ENCODE measurements around the gene CNN1. TPM values are rescaled to one million over a fixed set of nuclear protein-coding genes. Genes with fewer than 3 reads are reported as not detected.
A peak's percentile ranks its signal among the peaks of the same experiment; 100 is the strongest.

Gene CNN1
- total and polyA plus RNA-seq, 2 experiments from 2014 or later = 12.1 to 12.6 TPM

- Histone ChIP-seq H3K4me3 (no peak within 1 kb of the TSS), H3K4me1 (ENCODE audit: insufficient read depth) (no peaks in the 10 kb centered on the region), H4K20me1 (ENCODE audit: insufficient read depth, poor library complexity, severe bottlenecking) (no peaks in the 10 kb centered on the region), H3K27ac (no peak within 1 kb of the TSS), H3K79me2 (no peaks in the 10 kb centered on the region), H3K9me2 (replicated peaks; ENCODE audit: insufficient read depth) (no peaks in the 10 kb centered on the region), H3K9me3 (ENCODE audit: low read depth) (no peaks in the 10 kb centered on the region), H3K27me3 (no peaks in the 10 kb centered on the region), H3K36me3 (replicated peaks; ENCODE audit: insufficient read depth, low read depth) (no peaks in the 10 kb centered on the region), H2AFZ (peak within 1 kb of the TSS; percentile 40), H3K4me2 (peak within 1 kb of the TSS; percentile 73)
- no peak for DNase-seq (ENCODE audit: low spot score)
- no peak for TF ChIP-seq EZH2 (IDR thresholded peaks at IDR 0.05; ENCODE audit: borderline replicate concordance)
- no peak for TF ChIP-seq EZH2phosphoT487 (IDR thresholded peaks at IDR 0.05; ENCODE audit: low read depth, severe bottlenecking, unreplicated experiment)
- TF ChIP-seq, protein P1, sequence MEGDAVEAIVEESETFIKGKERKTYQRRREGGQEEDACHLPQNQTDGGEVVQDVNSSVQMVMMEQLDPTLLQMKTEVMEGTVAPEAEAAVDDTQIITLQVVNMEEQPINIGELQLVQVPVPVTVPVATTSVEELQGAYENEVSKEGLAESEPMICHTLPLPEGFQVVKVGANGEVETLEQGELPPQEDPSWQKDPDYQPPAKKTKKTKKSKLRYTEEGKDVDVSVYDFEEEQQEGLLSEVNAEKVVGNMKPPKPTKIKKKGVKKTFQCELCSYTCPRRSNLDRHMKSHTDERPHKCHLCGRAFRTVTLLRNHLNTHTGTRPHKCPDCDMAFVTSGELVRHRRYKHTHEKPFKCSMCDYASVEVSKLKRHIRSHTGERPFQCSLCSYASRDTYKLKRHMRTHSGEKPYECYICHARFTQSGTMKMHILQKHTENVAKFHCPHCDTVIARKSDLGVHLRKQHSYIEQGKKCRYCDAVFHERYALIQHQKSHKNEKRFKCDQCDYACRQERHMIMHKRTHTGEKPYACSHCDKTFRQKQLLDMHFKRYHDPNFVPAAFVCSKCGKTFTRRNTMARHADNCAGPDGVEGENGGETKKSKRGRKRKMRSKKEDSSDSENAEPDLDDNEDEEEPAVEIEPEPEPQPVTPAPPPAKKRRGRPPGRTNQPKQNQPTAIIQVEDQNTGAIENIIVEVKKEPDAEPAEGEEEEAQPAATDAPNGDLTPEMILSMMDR (IDR thresholded peaks at IDR 0.05; ENCODE audit: poor library complexity) = no peak
- WGBS (ENCODE audit: low lambda C conversion rate, missing lambda C conversion rate) = 79% methylated on average over 18 of the region's 18 CpGs
Observed at GRCh38 chr19:11577451-11578257, 39.0 kb downstream of the CNN1 start, which contains the start of gene ACP5. Gene ACP5, minus strand, starts transcription at chr19:11577645. Its CDS starts 328 bp downstream, at chr19:11577317.

DNA sequence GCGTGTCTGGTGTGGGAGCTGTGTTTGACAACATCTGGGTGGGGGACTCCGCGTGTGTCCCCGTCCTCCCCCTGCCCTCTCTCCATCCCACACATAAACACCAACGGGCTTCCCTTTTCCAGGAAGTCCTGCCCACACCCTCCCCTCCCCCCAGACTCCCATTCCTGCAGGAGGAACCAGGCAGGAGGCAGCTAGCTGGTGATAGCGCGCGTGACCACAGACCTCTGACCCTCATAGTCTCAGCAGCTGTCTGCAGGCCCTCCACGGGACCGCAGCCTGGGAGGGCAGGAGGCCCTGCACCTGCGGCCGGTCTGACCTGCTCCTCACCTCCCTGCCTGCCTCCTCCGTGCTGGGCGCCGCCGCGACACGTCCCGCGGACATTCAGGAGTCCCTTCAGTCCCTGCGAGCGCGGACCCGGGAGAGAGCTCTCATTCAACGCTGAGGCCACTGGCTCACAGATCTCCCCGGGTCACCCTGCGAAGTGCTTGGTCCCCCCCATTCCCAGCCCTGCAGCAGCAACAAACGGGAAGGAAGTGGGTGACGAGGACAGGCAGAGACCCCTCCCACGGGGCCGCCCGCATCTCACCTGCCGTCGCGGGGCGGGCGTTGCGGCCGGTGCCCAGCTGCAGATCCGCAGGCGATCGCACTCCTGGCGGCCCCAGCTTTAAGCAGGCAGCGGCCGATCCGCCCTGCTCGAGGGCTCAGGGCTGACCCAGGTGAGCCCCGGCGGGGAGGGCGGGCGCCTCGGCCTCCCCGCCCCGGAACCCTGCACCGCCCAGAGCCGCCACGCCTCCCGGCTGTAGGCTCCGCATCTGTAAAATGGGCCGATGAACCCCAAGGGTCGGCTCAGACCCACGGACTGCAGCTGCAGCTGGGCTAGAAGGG lies 39.8 kb downstream of the CNN1 start:
- H3K36me3 ChIP-seq (replicated peaks; ENCODE audit: insufficient read depth, low read depth) = no peaks in the 10 kb centered on the region
- no peak overlapping the region for H3K4me3 ChIP-seq
- H3K9me3 ChIP-seq (ENCODE audit: low read depth) = no peaks in the 10 kb centered on the region
- WGBS (ENCODE audit: low lambda C conversion rate, missing lambda C conversion rate) = 59% methylated on average over 60 of the region's 62 CpGs
- no peaks in the 10 kb centered on the region for H4K20me1 ChIP-seq (ENCODE audit: insufficient read depth, poor library complexity, severe bottlenecking)
- no peaks in the 10 kb centered on the region for H3K9me2 ChIP-seq (replicated peaks; ENCODE audit: insufficient read depth)
- DNase-seq (ENCODE audit: low spot score) = peak; percentile 55
- no peak overlapping the region for H3K27ac ChIP-seq
- peak overlapping the region; percentile 40 for H2AFZ ChIP-seq
- H3K4me1 ChIP-seq (ENCODE audit: insufficient read depth) = no peaks in the 10 kb centered on the region
- peak overlapping the region; percentile 73 for H3K4me2 ChIP-seq
- TF ChIP-seq EZH2phosphoT487 (IDR thresholded peaks at IDR 0.05; ENCODE audit: low read depth, severe bottlenecking, unreplicated experiment) (no peak), EZH2 (IDR thresholded peaks at IDR 0.05; ENCODE audit: borderline replicate concordance) (no peak)
- TF ChIP-seq, protein P1 (IDR thresholded peaks at IDR 0.05; ENCODE audit: poor library complexity) = no peak
- H3K79me2 ChIP-seq = no peaks in the 10 kb centered on the region
- no peaks in the 10 kb centered on the region for H3K27me3 ChIP-seq

GRCh38 chr19:11580116-11580515 lies 41.5 kb downstream of the CNN1 start:
- no peak overlapping the region for H3K4me2 ChIP-seq
- no peaks in the 10 kb centered on the region for H3K79me2 ChIP-seq
- H4K20me1 ChIP-seq (ENCODE audit: insufficient read depth, poor library complexity, severe bottlenecking) = no peaks in the 10 kb centered on the region
- H3K4me3 ChIP-seq = no peak overlapping the region
- no peaks in the 10 kb centered on the region for H3K27me3 ChIP-seq
- no peak overlapping the region for H2AFZ ChIP-seq
- H3K9me2 ChIP-seq (replicated peaks; ENCODE audit: insufficient read depth) = no peaks in the 10 kb centered on the region
- H3K4me1 ChIP-seq (ENCODE audit: insufficient read depth) = no peaks in the 10 kb centered on the region
- H3K27ac ChIP-seq = no peak overlapping the region
- TF ChIP-seq EZH2phosphoT487 (IDR thresholded peaks at IDR 0.05; ENCODE audit: low read depth, severe bottlenecking, unreplicated experiment) (no peak), EZH2 (IDR thresholded peaks at IDR 0.05; ENCODE audit: borderline replicate concordance) (no peak)
- TF ChIP-seq, protein P1 (IDR thresholded peaks at IDR 0.05; ENCODE audit: poor library complexity) = no peak
- 90% methylated on average over 4 of the region's 4 CpGs for WGBS (ENCODE audit: low lambda C conversion rate, missing lambda C conversion rate)
- no peaks in the 10 kb centered on the region for H3K36me3 ChIP-seq (replicated peaks; ENCODE audit: insufficient read depth, low read depth)
- no peaks in the 10 kb centered on the region for H3K9me3 ChIP-seq (ENCODE audit: low read depth)
- DNase-seq (ENCODE audit: low spot score) = no peak
